Heart left ventricle (tissue), 16 donors: ENCODE measurements around the gene CEBPA. TPM values are rescaled to one million over a fixed set of nuclear protein-coding genes. Genes with fewer than 3 reads are reported as not detected.

ENCODE experiments used
- ATAC-seq, 4 donors: fragments of 200-7000 bp; cut with Tn5 transposase; one replicate each; pipeline ENCODE4 v1.9.1; 2020 to 2022; ENCODE audit warnings: moderate library complexity in 4 of 4, mild to moderate bottlenecking in 3 of 4, moderate number of reproducible peaks in 1 of 4
- DNase-seq, 5 donors: peaks; one replicate each; pipeline ENCODE4 v3.0.0-alpha.2; 2020
- H3K27ac ChIP-seq, 12 donors: fragments of 200-600 bp; sonication (generic) in 4 of 12; one replicate each; pipeline versions ENCODE4 v1.5.0 to v1.8.0; 2016 to 2022; ENCODE audit warnings: mild to moderate bottlenecking in 2 of 12
- H3K27me3 ChIP-seq, 9 donors: fragments of 200-600 bp; sonication (generic) in 2 of 9; one replicate each; pipeline versions ENCODE4 v1.5.1 to v1.8.0; 2016 to 2022; ENCODE audit warnings: mild to moderate bottlenecking in 3 of 9
- H3K36me3 ChIP-seq, 9 donors: fragments of 200-600 bp; sonication (generic) in 2 of 9; one replicate each; pipeline versions ENCODE4 v1.5.0 to v1.8.0; 2018 to 2022; ENCODE audit warnings: mild to moderate bottlenecking in 2 of 9
- H3K4me1 ChIP-seq, 12 donors: fragments of 200-600 bp; sonication (generic) in 4 of 12; one replicate each; pipeline versions ENCODE4 v1.5.0 to v1.8.0; 2016 to 2022; ENCODE audit warnings: mild to moderate bottlenecking in 3 of 12
- H3K4me3 ChIP-seq, 12 donors: fragments of 200-600 bp; sonication (generic) in 4 of 12; one replicate each; pipeline versions ENCODE4 v1.5.0 to v1.8.0; 2017 to 2022; ENCODE audit warnings: mild to moderate bottlenecking in 9 of 12, moderate library complexity in 4 of 12
- H3K9me3 ChIP-seq, 12 donors: fragments of 200-600 bp; sonication (generic) in 4 of 12; one replicate each; pipeline versions ENCODE4 v1.5.0 to v1.8.0; 2016 to 2022; ENCODE audit warnings: mild to moderate bottlenecking in 1 of 12
- CTCF ChIP-seq, 12 donors: fragments of 200-600 bp; sonication (generic) in 4 of 12; IDR thresholded peaks; one replicate each; pipeline versions ENCODE4 v1.5.0 to v1.8.0; 2018 to 2022; ENCODE audit warnings: antibody characterized with exemption in 12 of 12, mild to moderate bottlenecking in 5 of 12
- POLR2A ChIP-seq, 2 donors: fragments of 450-650 bp; IDR thresholded peaks; one replicate each; pipeline ENCODE4 v1.6.1; 2017; ENCODE audit warnings: antibody characterized with exemption in 2 of 2, mild to moderate bottlenecking in 2 of 2, moderate library complexity in 2 of 2
- WGBS, 4 donors: extraction: QIAGEN DNeasy Blood & Tissue Kit in 2 of 4; methylation state at CpG; one replicate each; pipeline versions ENCODE4 v1.1.5 to v1.1.7; 2013 to 2018; 5-methylcytosine and 5-hydroxymethylcytosine counted together
- intact Hi-C, 10 donors: fragments of 100-400 bp; cut with DNase I; formaldehyde crosslinking; loops; one replicate each; pipeline versions ENCODE4 v1.11.1 to v1.14.2; 2022
- polyA plus RNA-seq, 2 donors: library from polyadenylated mRNA; stranded (reverse); fragments of 200-250 nt; gene quantifications; one replicate each; pipeline ENCODE4 v1.2.3, GENCODE V29; 2013
- total RNA-seq, 9 donors: library from RNA; depleted of rRNA in 2 of 9; stranded (reverse); fragments of >200 nt in 2 of 9; fragmentation: NEBNext Ultra II Directional in 3 of 9; extraction: Animal tissue kit (Norgen Biotek cat#: 25700) in 3 of 9; gene quantifications; one replicate each; pipeline versions ENCODE4 v1.1.0 to v1.2.4, GENCODE V29; 2016 to 2023
- donor health status: ischemic (EF 13 %, LVEDD 7.1; RV severe dilation, severe dysfunction).
- donor health status: healthy with polysubstance abuse.
- donor health status: DM: no; HTN: yes; CAD: no.
- donor health status: DM: no; HTN: no; CAD: no.
- donor health status: ischemic (EF 25% LVEDD 6.9; RV normal size, moderate dysfunction).
- donor health status: ischemic (EF 25% LVEDD 5.7; RV mildly dilated, moderate dysfunction).
- donor health status: healthy.
- donor health status: DM: yes; HTN: yes; CAD: no.
- donor health status: ischemic (EF 35%, LVEDD 5.7; RV mildly dilated, moderate dysfunction).
- donor health status: nonischemic (EF 11% LVEDD 7.7; RV severe dilation, severe dysfunction).
- donor health status: DM: yes; HTN: yes; CAD: no.
- donor health status: PGD.
- donor health status: ischemic (EF 29% LVEDD 5.4; RV normal size, mild dysfunction).
- donor health status: nonischemic (EF 23%, LVEDD 6.1; RV moderate dilation, normal function).

CEBPA gene
- total and polyA plus RNA-seq, 11 donors, result 0.69 to 40.1 (median 2.5) TPM

- 1 to 2% (median 1%) methylated on average over 20 to 92 of the region's 92 CpGs for WGBS, 4 donors
- intact Hi-C loops, result loop anchor here in 8 of 10 donors (5.0 to 10.0 kb wide), 7 partner anchors 66 to 102 kb away; partner anchors contain the start of gene CEBPG (in 2 of the 8)
Observed at GRCh38 chr19:33302974-33303790, 848 bp upstream of the CEBPA start.

GRCh38 chr19:33301900-33302174 is 497 bp downstream of the CEBPA start:
- H3K27me3 ChIP-seq, result peaks cover 0 to 44% (median 18%) of the 10 kb centered on the region in 9 donors
- DNase-seq, result no peak
- WGBS, 4 donors, result 0 to 1% (median 1%) methylated on average over 14 to 41 of the region's 41 CpGs; no CpG with 5 or more reads in 1 of the 4 donors
- no peak for ATAC-seq
- H3K4me1 ChIP-seq, result peaks cover 0 to 43% (median 15%) of the 10 kb centered on the region in 12 donors
- intact Hi-C loops, result loop anchor here in 8 of 10 donors (5.0 to 10.0 kb wide), 7 partner anchors 65 to 103 kb away; partner anchors contain the start of gene CEBPG (in 2 of the 8)
- peak overlapping the region in 3 of 12 donors; percentile 67 to 79 (median 74) for H3K27ac ChIP-seq
- no peaks in the 10 kb centered on the region for H3K9me3 ChIP-seq
- H3K4me3 ChIP-seq, result peak overlapping the region in 11 of 12 donors; percentile 45 to 93 (median 72)
- no peak for TF ChIP-seq POLR2A (IDR thresholded peaks at IDR 0.05)
- TF ChIP-seq CTCF (IDR thresholded peaks at IDR 0.05), result no peak
- H3K36me3 ChIP-seq, result no peaks in the 10 kb centered on the region

More at GRCh38 chr19:33302974-33303790, 848 bp upstream of the CEBPA start:
- ATAC-seq (peak in 3 of 4 donors; percentile 66 to 71 (median 68)), DNase-seq (peak; percentile 48 to 73 (median 56))
- Histone ChIP-seq H3K36me3 (no peaks in the 10 kb centered on the region), H3K9me3 (no peaks in the 10 kb centered on the region), H3K4me3 (peak overlapping the region; percentile 27 to 93 (median 72)), H3K27ac (peak overlapping the region in 9 of 12 donors; percentile 1 to 88 (median 57)), H3K4me1 (peaks cover 0 to 37% (median 15%) of the 10 kb centered on the region in 12 donors), H3K27me3 (peaks cover 0 to 42% (median 16%) of the 10 kb centered on the region in 9 donors)
- TF ChIP-seq POLR2A (IDR thresholded peaks at IDR 0.05) (no peak), CTCF (IDR thresholded peaks at IDR 0.05) (no peak)

GRCh38 chr19:33301144-33301899 is 1.0 kb downstream of the CEBPA start:
- Histone ChIP-seq H3K27me3 (peaks cover 0 to 44% (median 18%) of the 10 kb centered on the region in 9 donors), H3K9me3 (no peaks in the 10 kb centered on the region), H3K4me1 (peaks cover 0 to 43% (median 15%) of the 10 kb centered on the region in 12 donors), H3K27ac (peak overlapping the region in 1 of 12 donors; percentile 64), H3K4me3 (peak overlapping the region; percentile 3 to 93 (median 72)), H3K36me3 (no peaks in the 10 kb centered on the region)
- WGBS, 4 donors, result 1 to 2% (median 1%) methylated on average over 25 to 91 of the region's 91 CpGs
- no peak for ATAC-seq
- peak in 2 of 5 donors; percentile 25 to 69 for DNase-seq
- no peak for TF ChIP-seq POLR2A (IDR thresholded peaks at IDR 0.05)
- no peak for TF ChIP-seq CTCF (IDR thresholded peaks at IDR 0.05)
- intact Hi-C loops, result loop anchor here in 8 of 10 donors (5.0 to 10.0 kb wide), 7 partner anchors 64 to 103 kb away; partner anchors contain the start of gene CEBPG (in 2 of the 8)

- intact Hi-C loops, result loop anchor here in 8 of 10 donors (5.0 to 10.0 kb wide), 7 partner anchors 64 to 104 kb away; partner anchors contain the start of gene CEBPG (in 2 of the 8)
- Histone ChIP-seq H3K27me3 (peaks cover 0 to 44% (median 18%) of the 10 kb centered on the region in 9 donors), H3K4me3 (peak overlapping the region; percentile 3 to 93 (median 72)), H3K27ac (peak overlapping the region in 2 of 12 donors; percentile 11 to 64), H3K36me3 (no peaks in the 10 kb centered on the region), H3K9me3 (no peaks in the 10 kb centered on the region), H3K4me1 (peaks cover 0 to 43% (median 15%) of the 10 kb centered on the region in 12 donors)
- TF ChIP-seq POLR2A (IDR thresholded peaks at IDR 0.05), result no peak
- TF ChIP-seq CTCF (IDR thresholded peaks at IDR 0.05), result no peak
- DNase-seq (no peak), ATAC-seq (no peak)
- WGBS, 4 donors, result 5 to 10% (median 9%) methylated on average over 5 to 7 of the region's 7 CpGs
Observed at GRCh38 chr19:33300894-33301143, 1.5 kb downstream of the CEBPA start.
